OCI-LY1 (cell line): ENCODE measurements around the gene SCART1.
"Not testable (repeated sequence)": the region's sequence is repeated elsewhere in the genome, so short reads cannot be mapped to it uniquely, and the experiment has no call there.

ENCODE experiments used
- H2AFZ ChIP-seq: fragments of 200-600 bp; sonication (generic), shearing (Covaris generic); 2 replicates; pipeline ENCODE4 v1.6.0; 2014; ENCODE audit warnings: antibody characterized with exemption, mild to moderate bottlenecking, low read length
- H3F3A ChIP-seq: fragments of 200-600 bp; sonication (generic), shearing (Covaris generic); 2 replicates; pipeline ENCODE4 v1.6.0; 2014; ENCODE audit warnings: mild to moderate bottlenecking, antibody characterized with exemption, low read length, moderate library complexity; ENCODE audit not compliant: insufficient read depth
- H3K27ac ChIP-seq: fragments of 200-600 bp; sonication (generic); 2 replicates; pipeline ENCODE4 v1.5.1; 2014; ENCODE audit warnings: low read length, mixed run types, mild to moderate bottlenecking, low read depth; ENCODE audit not compliant: poor library complexity, severe bottlenecking
- H3K27me3 ChIP-seq: fragments of 200-600 bp; sonication (generic); 2 replicates; pipeline ENCODE4 v1.6.0; 2014; ENCODE audit warnings: antibody characterized with exemption, mild to moderate bottlenecking, low read length, moderate library complexity; ENCODE audit not compliant: insufficient read depth
- H3K36me3 ChIP-seq: fragments of 200-600 bp; sonication (generic); 2 replicates; pipeline ENCODE4 v1.6.1; 2014; ENCODE audit warnings: mild to moderate bottlenecking, antibody characterized with exemption, low read length, moderate library complexity, mixed read lengths; ENCODE audit not compliant: insufficient read depth
- H3K4me1 ChIP-seq: fragments of 200-600 bp; sonication (generic); 2 replicates; pipeline ENCODE4 v1.5.1; 2014; ENCODE audit warnings: mild to moderate bottlenecking, low read length, moderate library complexity; ENCODE audit not compliant: insufficient read depth, severe bottlenecking
- H3K4me2 ChIP-seq: fragments of 200-600 bp; sonication (generic), shearing (Covaris generic); 2 replicates; pipeline ENCODE4 v1.6.1; 2014; ENCODE audit warnings: low read length
- H3K4me3 ChIP-seq: fragments of 200-600 bp; sonication (generic); 2 replicates; pipeline ENCODE4 v1.5.1; 2014; ENCODE audit warnings: low read length, low read depth, mild to moderate bottlenecking, mixed read lengths; ENCODE audit not compliant: poor library complexity, severe bottlenecking
- H3K79me2 ChIP-seq: fragments of 200-600 bp; shearing (Covaris generic); 2 replicates; pipeline ENCODE4 v1.6.1; 2016; ENCODE audit warnings: mixed run types, low read length, mixed read lengths; ENCODE audit not compliant: insufficient read depth
- H3K9ac ChIP-seq: fragments of 200-600 bp; sonication (generic), shearing (Covaris generic); 2 replicates; pipeline ENCODE4 v1.6.1; 2014; ENCODE audit warnings: mild to moderate bottlenecking, low read length, mixed read lengths
- H3K9me2 ChIP-seq: fragments of 200-600 bp; sonication (generic), shearing (Covaris generic); 2 replicates; pipeline ENCODE4 v1.6.1; 2014; ENCODE audit warnings: low read depth, mild to moderate bottlenecking, low read length, mixed read lengths
- H3K9me3 ChIP-seq: fragments of 200-600 bp; shearing (Covaris generic); 2 replicates; pipeline ENCODE4 v1.6.1; 2014; ENCODE audit warnings: low read length, mixed read lengths
- H4K20me1 ChIP-seq: fragments of 200-600 bp; sonication (generic), shearing (Covaris generic); 2 replicates; pipeline ENCODE4 v1.6.0; 2016; ENCODE audit warnings: mild to moderate bottlenecking, low read length; ENCODE audit not compliant: insufficient read depth
- EZH2 ChIP-seq: fragments of 200-600 bp; sonication (generic), shearing (Covaris generic); IDR thresholded peaks from 2 replicates; pipeline ENCODE4 v1.8.0; 2017; ENCODE audit warnings: borderline replicate concordance, mixed run types, mild to moderate bottlenecking, antibody characterized with exemption, low read length, moderate library complexity, mixed read lengths
- TF ChIP-seq, protein P1 (sequence below): fragments of 200-600 bp; sonication (generic), shearing (Covaris generic); IDR thresholded peaks from 2 replicates; pipeline ENCODE4 v1.5.1; 2017; ENCODE audit warnings: mild to moderate bottlenecking, antibody characterized with exemption, low read length, moderate library complexity, mixed read lengths

SCART1 gene

DNA sequence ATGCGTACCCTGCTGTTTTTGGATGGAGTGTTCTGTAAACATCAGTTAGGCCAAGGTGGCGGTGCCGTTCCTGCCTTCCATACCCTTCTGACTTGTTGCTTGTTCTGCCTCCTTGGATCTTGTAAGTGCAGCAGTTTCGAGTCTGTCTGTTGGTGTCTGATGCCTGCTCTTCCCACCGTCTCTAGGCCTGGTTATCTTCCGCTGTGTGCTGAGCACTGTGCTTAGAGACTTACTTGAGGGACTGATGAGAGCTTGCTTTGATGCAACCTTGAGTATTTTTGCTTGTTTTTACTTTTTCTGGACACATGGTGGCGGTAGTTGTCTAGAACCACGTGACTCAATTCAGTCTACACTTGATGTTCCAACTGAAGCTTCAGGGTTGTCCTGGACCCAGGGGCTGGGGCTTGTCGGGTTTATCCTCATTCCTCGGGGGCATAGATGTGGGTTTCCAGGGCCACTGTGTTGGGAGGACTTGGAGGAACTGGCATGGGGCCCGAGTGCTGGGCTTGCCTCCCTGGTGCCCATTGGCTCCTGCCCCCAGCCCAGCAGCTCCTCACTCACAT is 15.0 kb upstream of the SCART1 start:
- no peaks in the 10 kb centered on the region for H3K9me3 ChIP-seq
- no peaks in the 10 kb centered on the region for H3F3A ChIP-seq
- no peaks in the 10 kb centered on the region for H3K9me2 ChIP-seq
- no peak overlapping the region for H3K27ac ChIP-seq
- H3K36me3 ChIP-seq: no peaks in the 10 kb centered on the region
- H3K4me3 ChIP-seq: no peak overlapping the region
- H3K4me1 ChIP-seq: no peaks in the 10 kb centered on the region
- TF ChIP-seq EZH2: no peak
- TF ChIP-seq, protein P1, sequence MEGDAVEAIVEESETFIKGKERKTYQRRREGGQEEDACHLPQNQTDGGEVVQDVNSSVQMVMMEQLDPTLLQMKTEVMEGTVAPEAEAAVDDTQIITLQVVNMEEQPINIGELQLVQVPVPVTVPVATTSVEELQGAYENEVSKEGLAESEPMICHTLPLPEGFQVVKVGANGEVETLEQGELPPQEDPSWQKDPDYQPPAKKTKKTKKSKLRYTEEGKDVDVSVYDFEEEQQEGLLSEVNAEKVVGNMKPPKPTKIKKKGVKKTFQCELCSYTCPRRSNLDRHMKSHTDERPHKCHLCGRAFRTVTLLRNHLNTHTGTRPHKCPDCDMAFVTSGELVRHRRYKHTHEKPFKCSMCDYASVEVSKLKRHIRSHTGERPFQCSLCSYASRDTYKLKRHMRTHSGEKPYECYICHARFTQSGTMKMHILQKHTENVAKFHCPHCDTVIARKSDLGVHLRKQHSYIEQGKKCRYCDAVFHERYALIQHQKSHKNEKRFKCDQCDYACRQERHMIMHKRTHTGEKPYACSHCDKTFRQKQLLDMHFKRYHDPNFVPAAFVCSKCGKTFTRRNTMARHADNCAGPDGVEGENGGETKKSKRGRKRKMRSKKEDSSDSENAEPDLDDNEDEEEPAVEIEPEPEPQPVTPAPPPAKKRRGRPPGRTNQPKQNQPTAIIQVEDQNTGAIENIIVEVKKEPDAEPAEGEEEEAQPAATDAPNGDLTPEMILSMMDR: peak; percentile 67
- H3K27me3 ChIP-seq: no peaks in the 10 kb centered on the region
- H4K20me1 ChIP-seq: no peaks in the 10 kb centered on the region
- no peak overlapping the region for H3K9ac ChIP-seq
- no peak overlapping the region for H3K4me2 ChIP-seq
- H2AFZ ChIP-seq: no peak overlapping the region
- H3K79me2 ChIP-seq: no peaks in the 10 kb centered on the region

DNA sequence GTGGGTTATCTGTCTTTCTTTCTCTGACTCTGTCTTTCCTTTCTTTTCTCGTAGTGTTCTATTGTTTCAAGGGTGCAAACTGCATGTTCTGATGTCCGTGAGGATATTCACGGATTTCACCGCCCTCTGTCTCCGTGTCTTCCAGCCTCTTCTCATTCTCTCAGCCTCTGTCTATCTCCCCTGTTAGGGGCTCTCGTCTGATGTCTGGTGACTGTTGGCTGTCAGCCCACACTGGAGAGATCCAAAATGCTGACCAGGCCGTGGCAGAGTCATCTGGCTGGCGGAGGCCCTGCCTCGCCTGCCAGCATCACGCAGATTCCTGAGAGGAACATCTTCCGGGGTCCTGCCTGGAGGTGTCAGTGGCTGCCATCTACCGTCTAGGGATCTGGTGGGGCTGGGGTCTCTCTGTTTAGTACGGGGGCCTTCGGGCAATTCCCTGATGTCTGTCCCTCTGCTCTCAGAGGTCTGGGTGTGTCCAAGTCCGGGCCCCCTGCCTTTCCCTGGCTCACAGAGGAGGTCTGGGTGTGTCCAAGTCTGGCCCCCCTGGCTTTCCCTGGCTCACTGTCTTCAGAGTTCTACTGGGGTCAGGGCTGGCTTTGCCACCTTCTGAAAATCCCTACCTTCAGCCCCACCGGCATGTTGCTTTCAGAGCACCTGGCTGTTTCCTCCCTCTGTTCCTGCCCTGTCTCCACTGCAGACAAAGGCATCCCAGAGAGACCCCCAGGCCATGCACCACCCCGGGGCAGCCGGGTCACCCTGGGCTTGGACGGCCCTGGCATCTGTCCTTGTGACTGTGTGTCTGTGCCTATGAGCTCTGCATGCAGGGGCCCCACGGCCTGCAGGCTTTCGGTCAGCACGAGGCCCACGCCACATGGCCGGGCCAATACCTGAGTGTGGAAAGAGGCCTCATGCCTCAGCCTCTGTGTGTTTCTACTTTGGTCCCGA is 14.0 kb upstream of the SCART1 start:
- Histone ChIP-seq H3K27me3 (no peaks in the 10 kb centered on the region), H3K27ac (no peak overlapping the region), H3K4me3 (no peak overlapping the region), H3K4me2 (no peak overlapping the region), H3K9me3 (no peaks in the 10 kb centered on the region), H3K4me1 (no peaks in the 10 kb centered on the region), H4K20me1 (no peaks in the 10 kb centered on the region), H2AFZ (no peak overlapping the region), H3K9me2 (no peaks in the 10 kb centered on the region), H3K36me3 (no peaks in the 10 kb centered on the region), H3K79me2 (no peaks in the 10 kb centered on the region), H3F3A (no peaks in the 10 kb centered on the region), H3K9ac (no peak overlapping the region)
- TF ChIP-seq, protein P1: no peak
- no peak for TF ChIP-seq EZH2

DNA sequence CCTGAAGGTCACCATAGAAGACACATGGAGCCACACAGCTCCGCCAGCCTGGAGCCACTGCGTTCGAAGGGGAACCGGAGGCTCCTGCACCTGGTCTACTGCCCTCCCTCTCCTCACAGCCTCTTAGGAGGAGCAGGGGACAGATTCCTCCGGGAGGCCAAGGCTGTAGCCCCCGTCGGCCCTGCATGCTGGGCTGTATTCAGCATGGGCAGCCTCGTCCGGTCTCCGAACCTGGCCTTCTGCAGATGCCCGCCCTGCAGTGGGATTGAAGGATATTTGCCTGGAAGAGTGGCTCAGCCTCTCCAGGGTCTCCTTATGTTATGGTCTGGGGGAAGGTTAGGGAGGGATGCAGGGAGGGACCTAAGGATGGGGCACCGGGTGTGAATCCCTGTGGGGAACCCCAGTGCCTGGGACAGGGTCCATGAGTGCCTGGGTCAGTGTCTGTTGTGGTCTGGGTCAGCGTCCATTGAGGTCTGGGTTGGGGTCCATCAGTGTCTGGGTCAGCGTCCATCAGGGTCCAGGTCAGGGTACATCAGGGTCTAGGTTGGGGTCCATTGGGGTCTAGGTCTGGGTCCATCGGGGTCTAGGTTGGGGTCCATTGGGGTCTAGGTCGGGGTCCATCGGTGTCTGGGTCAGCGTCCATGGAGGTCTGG is 13.0 kb upstream of the SCART1 start:
- Histone ChIP-seq H3K4me1 (no peaks in the 10 kb centered on the region), H3K27me3 (no peaks in the 10 kb centered on the region), H3K9me2 (no peaks in the 10 kb centered on the region), H3F3A (no peaks in the 10 kb centered on the region), H3K4me2 (no peak overlapping the region), H2AFZ (no peak overlapping the region), H3K9ac (no peak overlapping the region), H3K36me3 (no peaks in the 10 kb centered on the region), H4K20me1 (no peaks in the 10 kb centered on the region), H3K9me3 (no peaks in the 10 kb centered on the region), H3K27ac (no peak overlapping the region), H3K4me3 (no peak overlapping the region), H3K79me2 (no peaks in the 10 kb centered on the region)
- TF ChIP-seq EZH2: no peak

DNA sequence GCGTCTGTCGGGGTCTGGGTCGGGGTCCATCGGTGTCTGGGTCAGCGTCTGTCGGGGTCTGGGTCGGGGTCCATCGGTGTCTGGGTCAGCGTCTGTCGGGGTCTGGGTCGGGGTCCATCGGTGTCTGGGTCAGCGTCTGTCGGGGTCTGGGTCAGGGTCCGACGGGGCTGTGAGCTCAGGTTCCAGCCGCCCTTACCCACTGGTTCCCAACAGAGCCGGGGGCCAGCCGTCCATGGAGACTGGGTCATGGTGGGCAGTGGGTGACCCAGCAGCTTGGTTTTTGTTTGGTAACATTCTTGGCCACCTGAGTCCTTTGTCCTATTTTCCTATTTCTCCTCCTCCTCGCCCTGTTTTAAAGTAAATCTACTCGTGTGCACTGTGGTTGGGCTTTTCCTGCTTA is 12.4 kb upstream of the SCART1 start:
- H3K4me2 ChIP-seq, H3K9me2 ChIP-seq, H3K27ac ChIP-seq, H3K9me3 ChIP-seq, H4K20me1 ChIP-seq, H3K36me3 ChIP-seq, H3K27me3 ChIP-seq, H3K4me1 ChIP-seq, H3K9ac ChIP-seq, H3K4me3 ChIP-seq, H2AFZ ChIP-seq, H3F3A ChIP-seq, H3K79me2 ChIP-seq: not testable (repeated sequence)
